Neural progenitor cell (in vitro differentiated cells): ENCODE measurements around the gene CHKA. TPM values are rescaled to one million over a fixed set of nuclear protein-coding genes. Genes with fewer than 3 reads are reported as not detected.

ENCODE experiments used
- DNase-seq: peaks from one replicate; pipeline ENCODE4 v3.0.0-alpha.2; 2016; ENCODE audit warnings: low spot score
- H2AFZ ChIP-seq: fragments of 200-600 bp; sonication (generic); replicated peaks from 2 replicates; pipeline ENCODE4 v1.6.1; 2016; ENCODE audit warnings: antibody characterized with exemption
- H3F3A ChIP-seq: fragments of 200-600 bp; sonication (generic); 2 replicates; pipeline ENCODE4 v1.6.1; 2016; ENCODE audit warnings: antibody characterized with exemption, low read depth
- H3K27ac ChIP-seq: fragments of 200-600 bp; sonication (generic); 2 replicates; pipeline ENCODE4 v1.5.1; 2016; ENCODE audit warnings: mild to moderate bottlenecking
- H3K27me3 ChIP-seq: fragments of 200-600 bp; sonication (generic); 2 replicates; pipeline ENCODE4 v1.6.1; 2016; ENCODE audit warnings: mild to moderate bottlenecking, moderate library complexity
- H3K36me3 ChIP-seq: fragments of 200-600 bp; sonication (generic); 2 replicates; pipeline ENCODE4 v1.5.1; 2016
- H3K4me1 ChIP-seq: fragments of 200-600 bp; sonication (generic); 2 replicates; pipeline ENCODE4 v1.6.1; 2016; ENCODE audit warnings: mixed run types
- H3K4me2 ChIP-seq: fragments of 200-600 bp; sonication (generic); 2 replicates; pipeline ENCODE4 v1.6.1; 2016
- H3K4me3 ChIP-seq: fragments of 200-600 bp; sonication (generic); 2 replicates; pipeline ENCODE4 v1.5.1; 2016
- H3K79me2 ChIP-seq: fragments of 200-600 bp; sonication (generic); 2 replicates; pipeline ENCODE4 v1.6.1; 2016; ENCODE audit warnings: low read depth
- H3K9ac ChIP-seq: fragments of 200-600 bp; sonication (generic); 2 replicates; pipeline ENCODE4 v1.6.1; 2016
- H3K9me3 ChIP-seq: fragments of 200-600 bp; sonication (generic); 2 replicates; pipeline ENCODE4 v1.5.1; 2016; ENCODE audit warnings: low read depth
- H4K20me1 ChIP-seq: fragments of 200-600 bp; sonication (generic); 2 replicates; pipeline ENCODE4 v1.6.1; 2016; ENCODE audit warnings: low read depth
- H3K27ac Mint-ChIP-seq: 3 replicates; pipeline ENCODE4 v1.8.0; 2021; ENCODE audit warnings: mixed read lengths
- H3K27me3 Mint-ChIP-seq: 2 replicates; pipeline ENCODE4 v1.8.0; 2022; ENCODE audit warnings: low read depth, mild to moderate bottlenecking, inconsistent platforms, moderate library complexity, mixed read lengths; ENCODE audit not compliant: insufficient read depth
- H3K36me3 Mint-ChIP-seq: 3 replicates; pipeline ENCODE4 v1.8.0; 2021; ENCODE audit warnings: mixed read lengths
- H3K4me1 Mint-ChIP-seq: 3 replicates; pipeline ENCODE4 v1.8.0; 2021; ENCODE audit warnings: mixed read lengths
- H3K4me3 Mint-ChIP-seq: 3 replicates; pipeline ENCODE4 v1.8.0; 2021; ENCODE audit warnings: mild to moderate bottlenecking, moderate library complexity, mixed read lengths
- H3K9me3 Mint-ChIP-seq: 3 replicates; pipeline ENCODE4 v1.8.0; 2020; ENCODE audit warnings: mixed read lengths
- EZH2 ChIP-seq: fragments of 200-600 bp; sonication (generic); IDR thresholded peaks from 2 replicates; pipeline ENCODE4 v1.6.1; 2017; ENCODE audit warnings: antibody characterized with exemption, mild to moderate bottlenecking, moderate library complexity
- EZH2phosphoT487 ChIP-seq: fragments of 200-600 bp; sonication (generic); IDR thresholded peaks from 2 replicates; pipeline ENCODE4 v1.6.1; 2017; ENCODE audit warnings: antibody characterized with exemption
- total RNA-seq: library from RNA; depleted of rRNA; stranded (reverse); fragments of >200 nt; gene quantifications from 2 replicates; pipeline ENCODE4 v1.2.3, GENCODE V29; 2015; ENCODE audit warnings: low replicate concordance
- TF ChIP-seq, protein P1 (sequence below): fragments of 200-600 bp; sonication (generic); IDR thresholded peaks from 2 replicates; pipeline ENCODE4 v1.5.1; 2017; ENCODE audit warnings: antibody characterized with exemption, mild to moderate bottlenecking

Gene CHKA
- total RNA-seq, 1 donor from 2014 or later = 36.8 TPM

GRCh38 chr11:68044898-68045351, 76.3 kb downstream of the CHKA start:
- Histone ChIP-seq H3K9ac (no peak overlapping the region), H3K27ac (no peak overlapping the region), H3K4me3 (no peak overlapping the region), H3K36me3 (no peaks in the 10 kb centered on the region), H3K4me1 (peaks cover 3% of the 10 kb centered on the region), H3K9me3 (no peaks in the 10 kb centered on the region), H3K79me2 (no peaks in the 10 kb centered on the region), H4K20me1 (no peaks in the 10 kb centered on the region), H2AFZ (no peak overlapping the region), H3K4me2 (no peak overlapping the region), H3K27me3 (no peaks in the 10 kb centered on the region), H3F3A (no peaks in the 10 kb centered on the region)
- Mint-ChIP-seq H3K4me3 (no peak overlapping the region), H3K27me3 (peaks cover 7% of the 10 kb centered on the region), H3K9me3 (no peaks in the 10 kb centered on the region), H3K4me1 (peaks cover 7% of the 10 kb centered on the region), H3K36me3 (no peaks in the 10 kb centered on the region), H3K27ac (no peak overlapping the region)
- no peak for DNase-seq
- TF ChIP-seq, protein P1, sequence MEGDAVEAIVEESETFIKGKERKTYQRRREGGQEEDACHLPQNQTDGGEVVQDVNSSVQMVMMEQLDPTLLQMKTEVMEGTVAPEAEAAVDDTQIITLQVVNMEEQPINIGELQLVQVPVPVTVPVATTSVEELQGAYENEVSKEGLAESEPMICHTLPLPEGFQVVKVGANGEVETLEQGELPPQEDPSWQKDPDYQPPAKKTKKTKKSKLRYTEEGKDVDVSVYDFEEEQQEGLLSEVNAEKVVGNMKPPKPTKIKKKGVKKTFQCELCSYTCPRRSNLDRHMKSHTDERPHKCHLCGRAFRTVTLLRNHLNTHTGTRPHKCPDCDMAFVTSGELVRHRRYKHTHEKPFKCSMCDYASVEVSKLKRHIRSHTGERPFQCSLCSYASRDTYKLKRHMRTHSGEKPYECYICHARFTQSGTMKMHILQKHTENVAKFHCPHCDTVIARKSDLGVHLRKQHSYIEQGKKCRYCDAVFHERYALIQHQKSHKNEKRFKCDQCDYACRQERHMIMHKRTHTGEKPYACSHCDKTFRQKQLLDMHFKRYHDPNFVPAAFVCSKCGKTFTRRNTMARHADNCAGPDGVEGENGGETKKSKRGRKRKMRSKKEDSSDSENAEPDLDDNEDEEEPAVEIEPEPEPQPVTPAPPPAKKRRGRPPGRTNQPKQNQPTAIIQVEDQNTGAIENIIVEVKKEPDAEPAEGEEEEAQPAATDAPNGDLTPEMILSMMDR = no peak
- no peak for TF ChIP-seq EZH2phosphoT487
- TF ChIP-seq EZH2 = no peak

GRCh38 chr11:68044145-68044813, 76.9 kb downstream of the CHKA start:
- no peak overlapping the region for H3K4me3 ChIP-seq
- TF ChIP-seq EZH2phosphoT487 = no peak
- TF ChIP-seq EZH2 = no peak
- TF ChIP-seq, protein P1 = no peak
- H3K4me1 ChIP-seq = peaks cover 4% of the 10 kb centered on the region
- no peaks in the 10 kb centered on the region for H3K9me3 ChIP-seq
- Mint-ChIP-seq H3K27ac (no peak overlapping the region), H3K27me3 (peaks cover 8% of the 10 kb centered on the region), H3K36me3 (no peaks in the 10 kb centered on the region), H3K4me3 (no peak overlapping the region), H3K9me3 (no peaks in the 10 kb centered on the region), H3K4me1 (peaks cover 9% of the 10 kb centered on the region)
- H3K79me2 ChIP-seq = no peaks in the 10 kb centered on the region
- H3K9ac ChIP-seq = no peak overlapping the region
- DNase-seq = no peak
- H2AFZ ChIP-seq = no peak overlapping the region
- H3K27ac ChIP-seq = no peak overlapping the region
- H3K4me2 ChIP-seq = no peak overlapping the region
- no peaks in the 10 kb centered on the region for H4K20me1 ChIP-seq
- H3K36me3 ChIP-seq = no peaks in the 10 kb centered on the region
- peaks cover 4% of the 10 kb centered on the region for H3F3A ChIP-seq
- H3K27me3 ChIP-seq = no peaks in the 10 kb centered on the region

DNA sequence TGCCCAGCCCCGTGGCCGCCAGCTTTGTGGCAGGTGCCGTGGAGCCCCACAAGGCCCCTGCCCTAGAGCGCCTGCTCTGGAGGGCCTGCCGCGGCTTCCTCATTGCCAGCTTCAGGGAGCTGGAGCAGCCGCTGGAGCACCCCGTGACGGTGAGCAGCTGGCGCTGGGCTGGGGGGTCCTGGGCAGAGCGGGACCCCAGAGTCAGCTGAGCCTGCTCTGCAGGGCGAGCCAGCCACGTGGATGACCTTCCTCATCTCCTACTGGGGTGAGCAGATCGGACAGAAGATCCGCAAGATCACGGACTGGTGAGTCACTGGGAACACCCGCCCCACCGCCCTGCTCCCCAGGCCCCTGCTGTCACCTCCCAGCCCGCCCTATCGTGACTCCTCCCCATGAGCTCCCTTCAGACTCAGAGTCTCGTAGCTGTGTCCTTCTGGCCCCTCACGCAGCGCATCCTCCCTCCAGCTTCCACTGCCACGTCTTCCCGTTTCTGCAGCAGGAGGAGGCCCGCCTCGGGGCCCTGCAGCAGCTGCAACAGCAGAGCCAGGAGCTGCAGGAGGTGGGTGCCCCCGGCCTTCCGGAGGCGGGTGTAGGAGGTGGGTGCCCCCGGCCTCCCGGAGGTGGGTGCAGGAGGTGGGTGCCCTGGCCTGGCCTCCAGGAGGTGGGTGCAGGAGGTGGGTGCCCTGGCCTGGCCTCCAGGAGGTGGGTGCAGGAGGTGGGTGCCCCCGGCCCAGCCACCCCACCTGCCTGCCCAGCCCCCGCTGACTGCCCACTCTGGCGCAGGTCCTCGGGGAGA, 77.6 kb downstream of the CHKA start:
- no peak overlapping the region for H3K4me3 Mint-ChIP-seq
- no peaks in the 10 kb centered on the region for H3K36me3 ChIP-seq
- H3K4me1 ChIP-seq = peaks cover 11% of the 10 kb centered on the region
- H3K4me3 ChIP-seq = no peak overlapping the region
- peak overlapping the region; percentile 50 for H3K27ac Mint-ChIP-seq
- no peak for DNase-seq
- H3K27ac ChIP-seq = no peak overlapping the region
- no peaks in the 10 kb centered on the region for H3K79me2 ChIP-seq
- H3K9ac ChIP-seq = no peak overlapping the region
- H3K4me2 ChIP-seq = no peak overlapping the region
- no peaks in the 10 kb centered on the region for H3K27me3 ChIP-seq
- peaks cover 8% of the 10 kb centered on the region for H3K27me3 Mint-ChIP-seq
- H3K9me3 ChIP-seq = no peaks in the 10 kb centered on the region
- peaks cover 9% of the 10 kb centered on the region for H3K4me1 Mint-ChIP-seq
- H2AFZ ChIP-seq = no peak overlapping the region
- TF ChIP-seq EZH2phosphoT487 (no peak), EZH2 (no peak)
- TF ChIP-seq, protein P1 = no peak
- H3F3A ChIP-seq = peaks cover 9% of the 10 kb centered on the region
- H3K36me3 Mint-ChIP-seq = no peaks in the 10 kb centered on the region
- H3K9me3 Mint-ChIP-seq = no peaks in the 10 kb centered on the region
- H4K20me1 ChIP-seq = no peaks in the 10 kb centered on the region
